Heart right ventricle (tissue), 16 donors: ENCODE results near the gene HSPG2. TPM values are rescaled to one million over a fixed set of nuclear protein-coding genes. Genes with fewer than 3 reads are reported as not detected.

Source experiments
- ATAC-seq, 8 donors: fragments of 200-7000 bp; cut with Tn5 transposase; one replicate each; pipeline ENCODE4 v1.9.1; 2020; ENCODE audit warnings: mild to moderate bottlenecking in 8 of 8, moderate library complexity in 8 of 8, moderate number of reproducible peaks in 1 of 8
- DNase-seq, 2 donors: peaks; one replicate each; pipeline ENCODE4 v3.0.0-alpha.2; 2020
- H3K27ac ChIP-seq, 10 donors: fragments of 200-600 bp; sonication (generic) in 2 of 10; one replicate each; pipeline versions ENCODE4 v1.5.0 to v1.8.0; 2020 to 2022; ENCODE audit warnings: mild to moderate bottlenecking in 3 of 10
- H3K27me3 ChIP-seq, 7 donors: fragments of 200-600 bp; one replicate each; pipeline ENCODE4 v1.8.0; 2021 to 2022; ENCODE audit warnings: mild to moderate bottlenecking in 2 of 7
- H3K36me3 ChIP-seq, 9 donors: fragments of 200-600 bp; sonication (generic) in 1 of 9; one replicate each; pipeline versions ENCODE4 v1.5.0 to v1.8.0; 2020 to 2022; ENCODE audit warnings: mild to moderate bottlenecking in 2 of 9
- H3K4me1 ChIP-seq, 9 donors: fragments of 200-600 bp; sonication (generic) in 1 of 9; one replicate each; pipeline versions ENCODE4 v1.5.0 to v1.8.0; 2020 to 2022; ENCODE audit warnings: mild to moderate bottlenecking in 4 of 9
- H3K4me3 ChIP-seq, 10 donors: fragments of 200-600 bp; sonication (generic) in 2 of 10; one replicate each; pipeline versions ENCODE4 v1.5.0 to v1.8.0; 2020 to 2022; ENCODE audit warnings: mild to moderate bottlenecking in 7 of 10, moderate library complexity in 2 of 10
- H3K9me3 ChIP-seq, 11 donors: fragments of 200-600 bp in 10 of 11; sonication (generic) in 2 of 11; one replicate each; pipeline versions ENCODE4 v1.5.0 to v1.8.0; 2013 to 2022; ENCODE audit warnings: mild to moderate bottlenecking in 2 of 11, control low read depth in 1 of 11, moderate library complexity in 1 of 11
- WGBS, 2 donors: extraction: QIAGEN DNeasy Blood & Tissue Kit; methylation state at CpG; one replicate each; pipeline ENCODE4 v1.1.7; 2013; ENCODE audit warnings: inconsistent platforms in 1 of 2; 5-methylcytosine and 5-hydroxymethylcytosine counted together
- intact Hi-C, 10 donors: fragments of 100-400 bp; cut with DNase I; formaldehyde crosslinking; loops; one replicate each; pipeline versions ENCODE4 v1.11.1 to v1.14.2; 2022
- polyA plus RNA-seq, 2 donors: library from polyadenylated mRNA; stranded (reverse); fragments of 200-250 nt; gene quantifications; one replicate each; pipeline ENCODE4 v1.2.3, GENCODE V29; 2013
- total RNA-seq, 10 donors: library from RNA; stranded (reverse); fragmentation: NEBNext Ultra II Directional in 3 of 10; extraction: Animal tissue kit (Norgen Biotek cat#: 25700) in 3 of 10; gene quantifications; one replicate each; pipeline versions ENCODE4 v1.2.1 to v1.2.4, GENCODE V29; 2021 to 2023
- TF ChIP-seq, protein P1 (sequence below), 9 donors: fragments of 200-600 bp; sonication (generic) in 2 of 9; IDR thresholded peaks; one replicate each; pipeline versions ENCODE4 v1.5.0 to v1.8.0; 2021 to 2022; ENCODE audit warnings: antibody characterized with exemption in 9 of 9, mild to moderate bottlenecking in 5 of 9, moderate library complexity in 1 of 9
- donor health status: Arrhythmogenic right ventricular cardiomyopathy.
- donor health status: ischemic (EF 13 %, LVEDD 7.1; RV severe dilation, severe dysfunction).
- donor health status: healthy with polysubstance abuse.
- donor health status: DM: no; HTN: yes; CAD: no.
- donor health status: DM: no; HTN: no; CAD: no.
- donor health status: ischemic (EF 25% LVEDD 6.9; RV normal size, moderate dysfunction).
- donor health status: ischemic (EF 25% LVEDD 5.7; RV mildly dilated, moderate dysfunction).
- donor health status: healthy.
- donor health status: DM: yes; HTN: yes; CAD: no.
- donor health status: Ischemic cardiomyopathy.
- donor health status: ischemic (EF 35%, LVEDD 5.7; RV mildly dilated, moderate dysfunction).
- donor health status: nonischemic (EF 11% LVEDD 7.7; RV severe dilation, severe dysfunction).
- donor health status: DM: yes; HTN: yes; CAD: no.
- donor health status: PGD.
- donor health status: ischemic (EF 29% LVEDD 5.4; RV normal size, mild dysfunction).
- donor health status: nonischemic (EF 23%, LVEDD 6.1; RV moderate dilation, normal function).

The HSPG2 gene
- total and polyA plus RNA-seq, 12 donors: 221 to 508 (median 310) TPM

DNA sequence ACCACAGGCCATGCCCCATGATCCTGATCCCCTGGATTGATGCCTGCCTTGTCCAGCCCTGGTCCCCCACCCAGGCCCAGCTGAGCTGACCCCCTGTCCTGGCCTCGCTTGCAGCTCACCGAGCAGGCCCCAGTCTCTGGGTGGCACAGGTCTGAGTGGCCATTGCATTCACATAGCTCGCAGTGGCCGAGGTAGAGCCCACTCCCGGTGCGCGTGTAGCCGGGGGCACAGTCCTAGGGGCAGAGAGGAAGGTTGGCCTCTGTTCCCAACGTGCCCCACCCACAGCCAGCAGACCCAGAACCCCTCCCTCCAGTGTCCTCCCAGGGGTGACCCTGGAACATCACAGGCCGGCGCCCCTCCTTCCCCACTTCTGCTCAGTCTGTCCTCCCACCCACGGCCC, 73.1 kb downstream of the HSPG2 start:
- peak in 6 of 8 donors; percentile 4 to 27 (median 12) for ATAC-seq
- Histone ChIP-seq H3K4me1 (peaks cover 0 to 4% (median 0%) of the 10 kb centered on the region in 9 donors), H3K27me3 (no peaks in the 10 kb centered on the region), H3K9me3 (no peaks in the 10 kb centered on the region), H3K4me3 (no peak overlapping the region), H3K27ac (no peak overlapping the region), H3K36me3 (peaks cover 10 to 100% (median 77%) of the 10 kb centered on the region in 9 donors)
- no peak for DNase-seq
- 91 to 93% methylated on average over 12 of the region's 12 CpGs for WGBS, 2 donors
- TF ChIP-seq, protein P1, sequence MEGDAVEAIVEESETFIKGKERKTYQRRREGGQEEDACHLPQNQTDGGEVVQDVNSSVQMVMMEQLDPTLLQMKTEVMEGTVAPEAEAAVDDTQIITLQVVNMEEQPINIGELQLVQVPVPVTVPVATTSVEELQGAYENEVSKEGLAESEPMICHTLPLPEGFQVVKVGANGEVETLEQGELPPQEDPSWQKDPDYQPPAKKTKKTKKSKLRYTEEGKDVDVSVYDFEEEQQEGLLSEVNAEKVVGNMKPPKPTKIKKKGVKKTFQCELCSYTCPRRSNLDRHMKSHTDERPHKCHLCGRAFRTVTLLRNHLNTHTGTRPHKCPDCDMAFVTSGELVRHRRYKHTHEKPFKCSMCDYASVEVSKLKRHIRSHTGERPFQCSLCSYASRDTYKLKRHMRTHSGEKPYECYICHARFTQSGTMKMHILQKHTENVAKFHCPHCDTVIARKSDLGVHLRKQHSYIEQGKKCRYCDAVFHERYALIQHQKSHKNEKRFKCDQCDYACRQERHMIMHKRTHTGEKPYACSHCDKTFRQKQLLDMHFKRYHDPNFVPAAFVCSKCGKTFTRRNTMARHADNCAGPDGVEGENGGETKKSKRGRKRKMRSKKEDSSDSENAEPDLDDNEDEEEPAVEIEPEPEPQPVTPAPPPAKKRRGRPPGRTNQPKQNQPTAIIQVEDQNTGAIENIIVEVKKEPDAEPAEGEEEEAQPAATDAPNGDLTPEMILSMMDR (IDR thresholded peaks at IDR 0.05): no peak
- intact Hi-C loops: loop anchor here in 2 of 10 donors (10.0 kb wide), 1 partner anchor 101 kb away; no protein-coding TSS in a partner anchor

GRCh38 chr1:21861602-21862429, 75.3 kb downstream of the HSPG2 start:
- DNase-seq (no peak), ATAC-seq (no peak)
- 93 to 95% methylated on average over 19 of the region's 19 CpGs for WGBS, 2 donors
- TF ChIP-seq, protein P1 (IDR thresholded peaks at IDR 0.05): no peak
- Histone ChIP-seq H3K4me3 (no peak overlapping the region), H3K4me1 (peaks cover 0 to 17% (median 0%) of the 10 kb centered on the region in 9 donors), H3K36me3 (peaks cover 17 to 100% (median 81%) of the 10 kb centered on the region in 9 donors), H3K27me3 (no peaks in the 10 kb centered on the region), H3K9me3 (no peaks in the 10 kb centered on the region), H3K27ac (peak overlapping the region in 1 of 10 donors; percentile 47)
- intact Hi-C loops: loop anchor here in 2 of 10 donors (10.0 kb wide), 1 partner anchor 103 kb away; no protein-coding TSS in a partner anchor

DNA sequence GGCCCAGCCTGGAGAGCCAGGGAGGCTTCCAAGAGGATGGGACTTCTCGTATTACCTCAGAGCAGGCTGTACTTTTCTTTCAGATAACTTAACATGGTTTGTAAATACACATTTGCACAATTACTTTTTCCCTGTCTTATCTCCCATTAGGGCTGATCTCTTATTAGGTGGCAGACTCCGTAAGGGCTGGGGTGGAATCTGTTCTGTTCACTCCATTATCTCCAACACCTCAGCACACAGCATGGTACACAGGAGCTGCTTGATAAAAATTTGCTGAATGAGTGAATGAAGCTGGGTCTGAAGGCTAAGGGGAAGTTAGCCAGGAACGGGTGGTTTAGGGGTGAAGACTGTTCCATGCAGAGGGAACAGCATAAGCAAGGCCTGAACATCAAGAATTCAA, 76.1 kb downstream of the HSPG2 start:
- intact Hi-C loops: loop anchor here in 2 of 10 donors (10.0 kb wide), 1 partner anchor 104 kb away; no protein-coding TSS in a partner anchor

DNA sequence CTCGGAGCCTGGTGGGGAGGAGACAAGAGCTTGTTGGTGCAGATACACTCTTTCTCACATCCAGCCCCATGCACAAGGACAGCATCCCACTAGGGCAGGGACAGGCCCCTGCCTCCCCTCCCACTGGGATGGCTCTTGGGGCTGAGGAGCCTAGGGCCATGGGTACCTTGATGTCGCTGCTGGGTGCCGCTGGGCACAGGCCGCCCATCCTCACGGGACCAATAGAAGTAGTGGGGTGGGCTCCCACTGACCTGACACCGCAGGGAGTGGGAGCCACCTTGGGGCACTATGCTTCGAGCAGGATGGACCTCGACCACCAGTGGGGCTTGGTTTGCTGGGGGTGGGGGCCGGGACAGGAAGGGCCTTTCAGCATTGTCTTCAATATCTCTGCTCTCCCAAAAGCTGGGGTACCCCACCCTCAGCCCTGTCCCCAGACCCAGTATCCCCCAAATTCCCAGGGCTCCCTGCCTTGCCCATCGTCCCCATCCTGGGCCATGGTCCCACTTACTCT, 77.4 kb downstream of the HSPG2 start:
- no peak overlapping the region for H3K27ac ChIP-seq
- intact Hi-C loops: loop anchor here in 2 of 10 donors (10.0 kb wide), 1 partner anchor 105 kb away; no protein-coding TSS in a partner anchor
- no peak overlapping the region for H3K4me3 ChIP-seq
- WGBS, 2 donors: 96% methylated on average over 10 of the region's 10 CpGs
- H3K27me3 ChIP-seq: no peaks in the 10 kb centered on the region
- H3K4me1 ChIP-seq: peaks cover 0 to 17% (median 0%) of the 10 kb centered on the region in 9 donors
- ATAC-seq: no peak
- peaks cover 18 to 100% (median 82%) of the 10 kb centered on the region in 9 donors for H3K36me3 ChIP-seq
- TF ChIP-seq, protein P1 (IDR thresholded peaks at IDR 0.05): no peak
- no peaks in the 10 kb centered on the region for H3K9me3 ChIP-seq
- DNase-seq: no peak

More for the DNA sequence above, 76.1 kb downstream of the HSPG2 start:
- Histone ChIP-seq H3K27me3 (no peaks in the 10 kb centered on the region), H3K36me3 (peaks cover 18 to 100% (median 81%) of the 10 kb centered on the region in 9 donors), H3K27ac (peak overlapping the region in 1 of 10 donors; percentile 10), H3K4me3 (no peak overlapping the region), H3K4me1 (peaks cover 0 to 17% (median 0%) of the 10 kb centered on the region in 9 donors), H3K9me3 (no peaks in the 10 kb centered on the region)
- WGBS, 2 donors: 92 to 95% methylated on average over 3 of the region's 3 CpGs
- TF ChIP-seq, protein P1 (IDR thresholded peaks at IDR 0.05): no peak
- ATAC-seq (no peak), DNase-seq (no peak)
